B cell (primary cell): ENCODE measurements around the gene FLT1.

Source experiments
- EZH2 ChIP-seq: IDR thresholded peaks from 2 replicates; pipeline ENCODE4 v1.6.1; 2012; ENCODE audit warnings: borderline replicate concordance, low read depth, mild to moderate bottlenecking, moderate library complexity, low read length; ENCODE audit not compliant: insufficient read depth, poor library complexity, severe bottlenecking
- TF ChIP-seq, protein P1 (sequence below): fragments of 200-600 bp; IDR thresholded peaks from one replicate; pipeline ENCODE4 v1.8.0; 2022; ENCODE audit warnings: antibody characterized with exemption, mild to moderate bottlenecking

DNA sequence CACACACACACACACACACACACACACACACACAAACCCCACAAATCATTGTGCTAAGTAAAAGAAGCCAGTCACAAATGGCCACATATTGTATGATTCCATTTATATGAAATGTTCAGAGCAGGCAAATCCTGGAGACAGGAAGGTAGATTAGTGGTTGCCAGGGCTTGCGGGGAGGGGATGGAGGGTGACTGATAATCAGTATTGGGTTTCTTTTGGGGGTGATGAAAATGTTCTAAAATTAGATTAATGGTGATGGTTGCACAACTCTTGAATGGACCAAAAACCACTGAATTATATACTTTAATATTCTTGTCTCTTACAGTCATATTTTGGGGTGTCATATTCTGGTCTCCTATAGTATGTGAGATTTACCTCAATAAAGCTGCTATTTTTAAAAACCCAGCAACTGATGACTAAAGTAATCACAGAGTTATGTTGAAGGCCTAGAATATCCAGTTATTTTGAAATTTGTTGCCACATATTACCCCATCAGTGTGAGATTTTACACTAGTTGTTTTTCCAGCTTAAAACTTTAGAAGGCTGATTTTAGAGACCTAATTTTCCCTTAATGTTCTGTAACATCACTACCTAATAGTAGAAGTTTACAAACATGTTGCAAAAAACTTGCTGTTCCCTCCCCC, 20.3 kb downstream of the FLT1 start:
- TF ChIP-seq, protein P1, sequence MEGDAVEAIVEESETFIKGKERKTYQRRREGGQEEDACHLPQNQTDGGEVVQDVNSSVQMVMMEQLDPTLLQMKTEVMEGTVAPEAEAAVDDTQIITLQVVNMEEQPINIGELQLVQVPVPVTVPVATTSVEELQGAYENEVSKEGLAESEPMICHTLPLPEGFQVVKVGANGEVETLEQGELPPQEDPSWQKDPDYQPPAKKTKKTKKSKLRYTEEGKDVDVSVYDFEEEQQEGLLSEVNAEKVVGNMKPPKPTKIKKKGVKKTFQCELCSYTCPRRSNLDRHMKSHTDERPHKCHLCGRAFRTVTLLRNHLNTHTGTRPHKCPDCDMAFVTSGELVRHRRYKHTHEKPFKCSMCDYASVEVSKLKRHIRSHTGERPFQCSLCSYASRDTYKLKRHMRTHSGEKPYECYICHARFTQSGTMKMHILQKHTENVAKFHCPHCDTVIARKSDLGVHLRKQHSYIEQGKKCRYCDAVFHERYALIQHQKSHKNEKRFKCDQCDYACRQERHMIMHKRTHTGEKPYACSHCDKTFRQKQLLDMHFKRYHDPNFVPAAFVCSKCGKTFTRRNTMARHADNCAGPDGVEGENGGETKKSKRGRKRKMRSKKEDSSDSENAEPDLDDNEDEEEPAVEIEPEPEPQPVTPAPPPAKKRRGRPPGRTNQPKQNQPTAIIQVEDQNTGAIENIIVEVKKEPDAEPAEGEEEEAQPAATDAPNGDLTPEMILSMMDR, result no peak
- TF ChIP-seq EZH2, result no peak
